ENCODE data around the gene CDC20.

Gene CDC20

GRCh38 chr1:43319288-43319687 is 39.5 kb upstream of the CDC20 start:
- Histone ChIP-seq H3K36me3 (ENCODE audit: low read depth) (no peaks in the 10 kb centered on the region), H3K27me3 (ENCODE audit: insufficient read depth, poor library complexity, severe bottlenecking) (no peaks in the 10 kb centered on the region), H3K4me3 (ENCODE audit: severe bottlenecking) (no peak overlapping the region), H3K9me3 (ENCODE audit: severe bottlenecking) (no peaks in the 10 kb centered on the region), H3K27ac (ENCODE audit: poor library complexity, severe bottlenecking) (no peak overlapping the region), H3K4me1 (ENCODE audit: insufficient read depth, poor library complexity, severe bottlenecking) (no peaks in the 10 kb centered on the region)
- TF ChIP-seq CTCF (IDR thresholded peaks at IDR 0.05; ENCODE audit: poor library complexity, severe bottlenecking), result no peak
- ATAC-seq (ENCODE audit: low read depth), result no peak
- DNase-seq (ENCODE audit: low spot score), result no peak

GRCh38 chr1:43319766-43320165 is 39.0 kb upstream of the CDC20 start:
- no peaks in the 10 kb centered on the region for H3K36me3 ChIP-seq (ENCODE audit: low read depth)
- no peak for DNase-seq (ENCODE audit: low spot score)

GRCh38 chr1:43321331-43321891 is 37.4 kb upstream of the CDC20 start:
- H3K36me3 ChIP-seq (ENCODE audit: low read depth), result no peaks in the 10 kb centered on the region
- peaks cover 7% of the 10 kb centered on the region for H3K9me3 ChIP-seq (ENCODE audit: severe bottlenecking)
- no peak overlapping the region for H3K27ac ChIP-seq (ENCODE audit: poor library complexity, severe bottlenecking)
- no peak for DNase-seq (ENCODE audit: low spot score)
- ATAC-seq (ENCODE audit: low read depth), result no peak
- H3K4me3 ChIP-seq (ENCODE audit: severe bottlenecking), result no peak overlapping the region
- no peaks in the 10 kb centered on the region for H3K27me3 ChIP-seq (ENCODE audit: insufficient read depth, poor library complexity, severe bottlenecking)
- no peak for TF ChIP-seq CTCF (IDR thresholded peaks at IDR 0.05; ENCODE audit: poor library complexity, severe bottlenecking)
- H3K4me1 ChIP-seq (ENCODE audit: insufficient read depth, poor library complexity, severe bottlenecking), result no peaks in the 10 kb centered on the region

More at GRCh38 chr1:43319766-43320165, 39.0 kb upstream of the CDC20 start:
- no peak for TF ChIP-seq CTCF (IDR thresholded peaks at IDR 0.05; ENCODE audit: poor library complexity, severe bottlenecking)
- no peak overlapping the region for H3K27ac ChIP-seq (ENCODE audit: poor library complexity, severe bottlenecking)
- no peaks in the 10 kb centered on the region for H3K9me3 ChIP-seq (ENCODE audit: severe bottlenecking)
- no peaks in the 10 kb centered on the region for H3K4me1 ChIP-seq (ENCODE audit: insufficient read depth, poor library complexity, severe bottlenecking)
- no peak overlapping the region for H3K4me3 ChIP-seq (ENCODE audit: severe bottlenecking)
- no peak for ATAC-seq (ENCODE audit: low read depth)
- no peaks in the 10 kb centered on the region for H3K27me3 ChIP-seq (ENCODE audit: insufficient read depth, poor library complexity, severe bottlenecking)

GRCh38 chr1:43322506-43322905 is 36.3 kb upstream of the CDC20 start:
- Histone ChIP-seq H3K27ac (ENCODE audit: poor library complexity, severe bottlenecking) (no peak overlapping the region), H3K9me3 (ENCODE audit: severe bottlenecking) (peaks cover 7% of the 10 kb centered on the region), H3K4me3 (ENCODE audit: severe bottlenecking) (no peak overlapping the region), H3K4me1 (ENCODE audit: insufficient read depth, poor library complexity, severe bottlenecking) (no peaks in the 10 kb centered on the region), H3K27me3 (ENCODE audit: insufficient read depth, poor library complexity, severe bottlenecking) (no peaks in the 10 kb centered on the region), H3K36me3 (ENCODE audit: low read depth) (no peaks in the 10 kb centered on the region)
- no peak for ATAC-seq (ENCODE audit: low read depth)
- DNase-seq (ENCODE audit: low spot score), result no peak
- no peak for TF ChIP-seq CTCF (IDR thresholded peaks at IDR 0.05; ENCODE audit: poor library complexity, severe bottlenecking)

GRCh38 chr1:43324810-43325209 is 34.0 kb upstream of the CDC20 start:
- H3K9me3 ChIP-seq (ENCODE audit: severe bottlenecking), result peaks cover 7% of the 10 kb centered on the region
- TF ChIP-seq CTCF (IDR thresholded peaks at IDR 0.05; ENCODE audit: poor library complexity, severe bottlenecking), result no peak
- ATAC-seq (ENCODE audit: low read depth) (no peak), DNase-seq (ENCODE audit: low spot score) (no peak)
- H3K27ac ChIP-seq (ENCODE audit: poor library complexity, severe bottlenecking), result no peak overlapping the region
- no peaks in the 10 kb centered on the region for H3K27me3 ChIP-seq (ENCODE audit: insufficient read depth, poor library complexity, severe bottlenecking)
- H3K4me3 ChIP-seq (ENCODE audit: severe bottlenecking), result no peak overlapping the region
- no peaks in the 10 kb centered on the region for H3K36me3 ChIP-seq (ENCODE audit: low read depth)
- no peaks in the 10 kb centered on the region for H3K4me1 ChIP-seq (ENCODE audit: insufficient read depth, poor library complexity, severe bottlenecking)

Data from RWPE2 (cell line).